Sigmoid colon (tissue), 7 donors: ENCODE measurements around the gene ADAT1. TPM values are rescaled to one million over a fixed set of nuclear protein-coding genes. Genes with fewer than 3 reads are reported as not detected.
A peak's percentile ranks its signal among the peaks of the same experiment; 100 is the strongest.

Source experiments
- DNase-seq: peaks from one replicate; pipeline ENCODE4 v3.0.0-alpha.2; 2019
- H3K27ac ChIP-seq, 4 donors: fragments of 200-600 bp; sonication (generic); one replicate each; pipeline ENCODE4 v1.5.1; 2016 to 2019; ENCODE audit warnings: mild to moderate bottlenecking in 1 of 4
- H3K27me3 ChIP-seq, 3 donors: fragments of 200-600 bp; sonication (generic); one replicate each; pipeline ENCODE4 v1.5.1; 2019; ENCODE audit warnings: mild to moderate bottlenecking in 1 of 3
- H3K36me3 ChIP-seq, 4 donors: fragments of 200-600 bp; sonication (generic); one replicate each; pipeline ENCODE4 v1.5.1; 2016 to 2019
- H3K4me1 ChIP-seq, 4 donors: fragments of 200-600 bp; sonication (generic); one replicate each; pipeline ENCODE4 v1.5.1; 2017 to 2019
- H3K4me3 ChIP-seq, 4 donors: fragments of 200-600 bp; sonication (generic); one replicate each; pipeline ENCODE4 v1.5.1; 2017 to 2019; ENCODE audit warnings: mild to moderate bottlenecking in 2 of 4, moderate library complexity in 1 of 4
- H3K9me3 ChIP-seq, 4 donors: fragments of 200-600 bp in 3 of 4; sonication (generic) in 3 of 4; one replicate each; pipeline versions ENCODE4 v1.5.1 to v1.6.1; 2013 to 2019
- CTCF ChIP-seq, 4 experiments: fragments of 450-650 bp in 3 of 4; fragments of 200-600 bp in 1 of 4; IDR thresholded peaks; one replicate each; pipeline ENCODE4 v1.5.1; 2016 to 2019; ENCODE audit warnings: antibody characterized with exemption in 4 of 4, mild to moderate bottlenecking in 3 of 4, moderate library complexity in 2 of 4
- EP300 ChIP-seq, 4 donors: sonication (generic); formaldehyde crosslinking; IDR thresholded peaks; one replicate each; pipeline ENCODE4 v1.6.1; 2017; ENCODE audit warnings: antibody characterized with exemption in 4 of 4
- POLR2A ChIP-seq, 2 donors: fragments of 450-650 bp; IDR thresholded peaks; one replicate each; pipeline ENCODE4 v1.6.1; 2016; ENCODE audit warnings: antibody characterized with exemption in 2 of 2, mild to moderate bottlenecking in 2 of 2, moderate library complexity in 2 of 2
- POLR2AphosphoS5 ChIP-seq, 4 donors: sonication (generic); formaldehyde crosslinking; IDR thresholded peaks; one replicate each; pipeline ENCODE4 v1.6.1; 2017; ENCODE audit warnings: antibody characterized with exemption in 4 of 4
- WGBS, 2 donors: extraction: QIAGEN DNeasy Blood & Tissue Kit; methylation state at CpG; one replicate each; pipeline ENCODE4 v1.1.7; 2013; 5-methylcytosine and 5-hydroxymethylcytosine counted together
- intact Hi-C: fragments of 100-400 bp; cut with DNase I; formaldehyde crosslinking; loops from one replicate; pipeline ENCODE4 v1.15.1; 2023
- polyA plus RNA-seq, 3 donors: library from polyadenylated mRNA; stranded (reverse); fragments of 200-250 nt; gene quantifications; one replicate each; pipeline ENCODE4 v1.2.3, GENCODE V29; 2013
- total RNA-seq, 4 donors: library from RNA; depleted of rRNA; stranded (reverse); fragments of >200 nt; gene quantifications; one replicate each; pipeline ENCODE4 v1.1.0, GENCODE V29; 2016
- donor health status: healthy with polysubstance abuse.
- donor health status: Bipolar disorder and iron deficiency.
- donor health status: healthy.

Gene ADAT1
- total and polyA plus RNA-seq, 7 donors, result 10.2 to 38.5 (median 23.5) TPM

- intact Hi-C loops, result no loop called here
- peaks cover 0 to 12% (median 9%) of the 10 kb centered on the region in 4 donors for H3K4me1 ChIP-seq
- H3K27ac ChIP-seq, result no peak overlapping the region
- no peak for DNase-seq
- H3K36me3 ChIP-seq, result no peaks in the 10 kb centered on the region
- H3K4me3 ChIP-seq, result no peak overlapping the region
- TF ChIP-seq EP300 (IDR thresholded peaks at IDR 0.05) (no peak), CTCF (IDR thresholded peaks at IDR 0.05) (no peak), POLR2AphosphoS5 (IDR thresholded peaks at IDR 0.05) (no peak), POLR2A (IDR thresholded peaks at IDR 0.05) (no peak)
- no peaks in the 10 kb centered on the region for H3K9me3 ChIP-seq
- no peaks in the 10 kb centered on the region for H3K27me3 ChIP-seq
- 82 to 84% methylated on average over 2 of the region's 2 CpGs for WGBS, 2 donors
Measured at GRCh38 chr16:75552951-75553350, 70.1 kb downstream of the ADAT1 start.

- Histone ChIP-seq H3K4me3 (no peak overlapping the region), H3K4me1 (peaks cover 0 to 7% (median 4%) of the 10 kb centered on the region in 4 donors), H3K27me3 (no peaks in the 10 kb centered on the region), H3K9me3 (no peaks in the 10 kb centered on the region), H3K27ac (peak overlapping the region in 1 of 4 donors; percentile 33), H3K36me3 (no peaks in the 10 kb centered on the region)
- intact Hi-C loops, result no loop called here
- TF ChIP-seq CTCF (IDR thresholded peaks at IDR 0.05), result peak in 1 of 4 experiments; percentile 24
- peak in 1 of 4 donors; percentile 32 for TF ChIP-seq POLR2AphosphoS5 (IDR thresholded peaks at IDR 0.05)
- TF ChIP-seq EP300 (IDR thresholded peaks at IDR 0.05), result no peak
- 33 to 52% methylated on average over 7 of the region's 7 CpGs for WGBS, 2 donors
- DNase-seq, result no peak
Measured at GRCh38 chr16:75550211-75550662, 72.8 kb downstream of the ADAT1 start.

Other genes starting within 250 kb of the ADAT1 start
- gene CFDP1, start 189.8 kb downstream of the ADAT1 start, total RNA-seq, result 10 to 100 TPM; 42.1 to 61.1 (median 48.2) TPM
- gene CFDP1, start 189.8 kb downstream of the ADAT1 start, polyA plus RNA-seq, result 100 to 1,000 TPM; 102 to 382 (median 295) TPM
- 10 to 100 TPM; 12.7 to 18.2 (median 15.3) TPM for gene TMEM170A, start 158.6 kb downstream of the ADAT1 start, total RNA-seq
- gene TMEM170A, start 158.6 kb downstream of the ADAT1 start, polyA plus RNA-seq, result 10 to 100 TPM; 13.2 to 24.5 (median 15.9) TPM
- gene CHST6, start 127.8 kb downstream of the ADAT1 start, total RNA-seq, result 1 to 10 TPM in 3 of 4 donors, under 1 TPM in 1; 0.49 to 2.5 (median 1.6) TPM
- gene CHST6, start 127.8 kb downstream of the ADAT1 start, polyA plus RNA-seq, result 1 to 10 TPM in 1 of 3 donors, under 1 TPM in 2; under 0.01 to 2.2 (median 0.23) TPM
- gene CHST5, start 87.2 kb downstream of the ADAT1 start, total RNA-seq, result under 1 TPM in 1 of 4 donors, not detected in 3; 0.41 TPM
- gene CHST5, start 87.2 kb downstream of the ADAT1 start, polyA plus RNA-seq, result 10 to 100 TPM; 13.9 to 18.3 (median 16.2) TPM
- 1 to 10 TPM; 3.5 to 8.8 (median 5.9) TPM for gene TMEM231, start 67.0 kb downstream of the ADAT1 start, total RNA-seq
- gene TMEM231, start 67.0 kb downstream of the ADAT1 start, polyA plus RNA-seq, result 1 to 10 TPM; 1.2 to 4.3 (median 1.6) TPM
- gene GABARAPL2, start 56.9 kb downstream of the ADAT1 start, total RNA-seq, result 100 to 1,000 TPM in 2 of 4 donors, 10 to 100 TPM in 2; 91.4 to 136 (median 108) TPM
- 100 to 1,000 TPM; 118 to 300 (median 258) TPM for gene GABARAPL2, start 56.9 kb downstream of the ADAT1 start, polyA plus RNA-seq
- gene KARS1, start 24.4 kb upstream of the ADAT1 start, total RNA-seq, result 100 to 1,000 TPM in 3 of 4 donors, 10 to 100 TPM in 1; 98.3 to 113 (median 111) TPM
- gene KARS1, start 24.4 kb upstream of the ADAT1 start, polyA plus RNA-seq, result 100 to 1,000 TPM in 1 of 3 donors, 10 to 100 TPM in 2; 77.0 to 131 (median 77.5) TPM
- 10 to 100 TPM; 49.0 to 76.0 (median 65.5) TPM for gene TERF2IP, start 24.5 kb upstream of the ADAT1 start, total RNA-seq
- 10 to 100 TPM; 26.6 to 38.4 (median 33.6) TPM for gene TERF2IP, start 24.5 kb upstream of the ADAT1 start, polyA plus RNA-seq
- gene CPHXL2, start 53.7 kb upstream of the ADAT1 start, total RNA-seq, result not detected
- not detected for gene CPHXL2, start 53.7 kb upstream of the ADAT1 start, polyA plus RNA-seq
- gene DUXB, start 78.2 kb upstream of the ADAT1 start, total RNA-seq, result not detected
- not detected for gene DUXB, start 78.2 kb upstream of the ADAT1 start, polyA plus RNA-seq
- not detected for gene CPHXL, start 103.2 kb upstream of the ADAT1 start, total RNA-seq
- not detected for gene CPHXL, start 103.2 kb upstream of the ADAT1 start, polyA plus RNA-seq